HG03066 (cell line): ENCODE results near the gene CCNDBP1.

Experiments
- ATAC-seq: cut with Tn5 transposase; IDR thresholded peaks from one replicate; pipeline ENCODE4 v1.9.1; 2021; ENCODE audit warnings: low read depth; ENCODE audit not compliant: unreplicated experiment

Gene CCNDBP1

GRCh38 chr15:43241100-43241499, 55.9 kb downstream of the CCNDBP1 start:
- no peak for ATAC-seq

DNA sequence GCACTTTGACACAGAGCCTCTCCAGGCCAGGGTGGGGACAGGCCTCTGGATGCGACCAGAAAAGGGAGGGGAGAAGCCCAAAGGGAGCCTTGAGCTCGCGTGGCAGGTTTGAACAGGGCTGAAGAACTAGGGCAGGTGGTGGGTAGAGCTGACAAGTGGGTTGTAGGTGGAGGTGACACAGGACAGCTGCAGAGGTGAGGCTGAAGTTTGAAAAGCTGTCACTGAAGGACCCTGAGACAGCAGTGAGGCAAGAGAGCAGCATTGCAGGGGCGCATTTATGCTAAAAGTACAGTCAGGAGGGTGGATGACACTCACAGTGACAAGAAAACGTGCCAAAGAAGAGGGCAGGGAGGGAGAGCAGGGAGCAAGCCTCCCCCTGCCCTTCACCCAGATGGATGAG, 57.4 kb downstream of the CCNDBP1 start:
- no peak for ATAC-seq

DNA sequence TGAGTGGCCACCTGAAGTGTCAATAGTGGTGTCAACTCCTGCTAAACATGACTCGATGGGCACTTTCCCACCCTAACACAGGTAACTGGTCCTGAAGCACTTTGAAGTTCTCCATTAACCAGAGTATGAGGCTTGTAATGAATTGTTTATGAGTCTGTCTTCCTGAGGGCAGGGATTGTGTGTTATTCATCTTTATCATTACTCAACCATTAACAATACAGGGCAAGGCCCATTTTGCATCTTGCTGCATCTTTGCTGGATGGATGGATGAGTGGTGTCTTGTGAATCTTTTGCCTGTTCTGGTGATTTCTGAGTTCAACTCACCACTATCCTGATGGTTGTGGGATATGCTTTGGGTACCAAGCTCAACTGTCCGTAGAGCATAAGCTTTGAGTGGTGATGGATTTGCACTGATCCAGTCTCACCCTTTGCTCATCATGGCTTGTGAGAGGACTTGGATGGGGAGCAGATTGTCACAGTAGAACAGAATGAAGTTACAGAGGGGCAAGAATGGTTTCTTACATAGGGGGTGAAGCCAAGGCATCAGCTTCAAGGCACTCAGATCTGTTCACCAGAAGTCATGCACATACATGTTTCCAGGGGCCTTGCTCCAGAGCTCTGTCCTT, 57.9 kb downstream of the CCNDBP1 start:
- ATAC-seq: no peak

GRCh38 chr15:43244092-43244491, 58.9 kb downstream of the CCNDBP1 start:
- ATAC-seq: no peak

- ATAC-seq: no peak
These were observed 61.1 kb downstream of the CCNDBP1 start for GRCh38 chr15:43246261-43246774.
